ENCODE results near the gene PLAA.
A peak's percentile ranks its signal among the peaks of the same experiment; 100 is the strongest.
"Not testable (repeated sequence)": the region's sequence is repeated elsewhere in the genome, so short reads cannot be mapped to it uniquely, and the experiment has no call there.

Gene PLAA

DNA sequence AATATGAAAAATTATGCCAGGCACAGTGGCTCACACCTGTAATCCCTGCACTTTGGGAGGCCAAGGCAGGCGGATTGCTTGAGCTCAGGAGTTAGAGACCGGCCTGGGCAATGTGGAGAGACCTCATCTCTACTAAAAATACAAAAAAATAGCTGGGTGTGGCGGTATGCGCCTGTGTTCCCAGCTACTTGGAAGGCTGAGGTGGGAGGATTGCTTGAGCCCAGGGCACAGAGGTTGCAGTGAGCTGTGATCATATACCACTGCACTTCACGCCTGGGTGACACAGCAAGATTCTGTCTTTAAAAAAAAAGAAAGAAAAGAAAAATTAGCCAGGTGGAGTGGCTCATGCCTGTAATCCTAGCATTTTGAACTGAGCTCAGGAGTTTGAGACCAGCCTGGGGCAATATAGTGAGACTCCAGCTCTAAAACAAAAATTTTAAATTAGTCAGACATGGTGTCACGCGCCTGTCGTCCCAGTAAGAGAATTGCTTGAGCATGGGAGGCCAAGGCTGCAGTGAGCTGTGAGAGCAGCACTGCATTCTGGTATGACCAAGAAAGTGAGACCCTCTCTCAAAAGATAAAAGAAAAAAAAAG, 18.0 kb downstream of the PLAA start:
- DNase-seq, result no peak

DNA sequence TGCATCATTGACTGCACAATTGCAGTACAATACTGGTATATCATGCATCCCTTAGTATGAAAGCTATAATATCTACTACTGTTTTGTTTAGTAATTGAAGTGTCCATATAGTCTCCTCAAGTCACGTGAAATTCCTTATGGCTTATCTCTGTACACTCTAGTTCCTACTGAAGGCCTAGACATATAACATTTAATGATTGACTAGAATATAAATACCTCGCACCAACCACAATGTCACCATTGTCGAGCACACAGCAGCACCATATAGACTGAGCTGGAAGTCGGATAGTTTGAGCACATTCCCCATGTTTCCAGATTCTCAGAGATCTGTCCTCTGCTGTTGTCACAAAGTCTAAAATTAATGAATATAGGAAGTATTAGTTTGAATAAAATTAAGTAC, 21.4 kb downstream of the PLAA start:
- DNase-seq, result no peak

DNA sequence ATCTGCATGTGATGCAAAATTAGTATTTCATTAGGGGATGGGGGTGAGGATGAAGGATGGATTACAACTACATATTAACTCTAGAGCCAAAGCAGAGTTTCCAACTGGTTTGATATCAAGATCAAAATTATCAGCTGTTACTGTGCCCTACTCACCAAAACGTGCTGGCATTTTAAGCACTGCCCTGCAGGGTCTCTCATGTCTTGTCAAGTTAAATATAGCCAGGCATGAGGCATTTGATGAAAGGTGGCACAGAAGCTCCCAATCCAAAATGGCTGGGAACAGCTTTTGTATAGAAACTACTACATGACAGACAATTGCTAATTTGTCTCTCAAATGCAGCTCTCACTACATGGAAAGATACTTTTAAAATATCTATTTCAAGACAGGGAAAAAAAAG, 27.3 kb downstream of the PLAA start:
- no peak for DNase-seq

DNA sequence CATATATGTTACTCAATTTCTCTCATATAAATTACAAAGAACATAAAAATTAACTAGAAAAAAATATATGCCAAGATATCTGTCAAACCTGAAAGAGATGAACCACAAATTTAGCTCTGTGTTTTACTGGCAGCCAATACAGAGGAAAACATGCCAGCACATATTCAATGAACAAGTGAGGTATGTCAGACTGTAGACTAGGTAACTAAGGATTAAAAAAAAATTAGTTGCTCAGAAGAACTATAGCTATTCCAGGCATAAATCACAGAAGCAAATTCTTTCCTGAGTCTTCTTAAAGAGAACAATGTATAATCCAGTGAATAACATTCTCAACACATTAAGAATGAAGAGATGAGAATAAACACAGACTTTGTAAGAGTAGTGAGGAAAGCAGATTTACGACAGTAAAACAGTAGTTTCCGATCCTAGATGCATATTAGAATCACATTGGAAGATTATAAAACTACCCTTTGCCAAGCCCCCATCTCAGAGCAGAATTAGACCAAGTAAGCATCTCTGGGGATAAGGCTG, 33.8 kb downstream of the PLAA start:
- no peak for DNase-seq

DNA sequence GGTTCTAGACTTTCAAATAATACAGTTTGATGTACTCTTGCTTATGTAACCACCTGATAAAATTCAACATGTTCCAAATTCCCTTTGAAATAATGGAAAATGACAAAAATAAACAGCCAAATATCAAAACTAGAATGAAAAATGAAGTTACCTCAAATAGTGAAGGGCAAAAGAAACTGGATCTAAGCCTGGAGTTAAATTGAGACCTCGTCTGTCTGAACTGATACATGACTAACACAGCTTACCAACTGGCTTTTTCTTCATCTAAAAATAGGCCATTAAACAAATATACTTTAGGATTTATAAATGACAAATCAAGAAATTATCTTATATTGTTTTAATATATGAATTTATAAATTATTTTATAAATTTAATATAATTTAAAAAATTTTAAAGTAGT, 42.4 kb downstream of the PLAA start:
- no peak for DNase-seq

DNA sequence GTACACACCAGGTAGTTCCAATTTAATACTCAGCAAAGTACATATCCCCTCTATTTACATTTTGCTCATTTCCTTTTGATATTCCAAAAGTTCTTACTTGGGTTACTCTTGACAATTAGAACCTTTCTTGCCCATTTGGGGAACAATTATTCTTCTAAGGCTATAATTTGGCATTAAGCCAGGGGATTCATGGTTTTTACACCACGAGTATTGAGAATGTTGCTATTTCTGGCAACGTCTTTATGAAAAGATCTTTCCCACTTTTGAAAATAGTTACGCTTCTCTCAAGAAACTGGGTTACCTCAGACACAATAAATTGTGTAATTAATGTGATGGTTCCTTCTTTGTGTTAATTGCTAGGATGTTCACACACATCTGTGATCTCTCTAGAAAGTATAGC, 43.0 kb downstream of the PLAA start:
- no peak for DNase-seq

DNA sequence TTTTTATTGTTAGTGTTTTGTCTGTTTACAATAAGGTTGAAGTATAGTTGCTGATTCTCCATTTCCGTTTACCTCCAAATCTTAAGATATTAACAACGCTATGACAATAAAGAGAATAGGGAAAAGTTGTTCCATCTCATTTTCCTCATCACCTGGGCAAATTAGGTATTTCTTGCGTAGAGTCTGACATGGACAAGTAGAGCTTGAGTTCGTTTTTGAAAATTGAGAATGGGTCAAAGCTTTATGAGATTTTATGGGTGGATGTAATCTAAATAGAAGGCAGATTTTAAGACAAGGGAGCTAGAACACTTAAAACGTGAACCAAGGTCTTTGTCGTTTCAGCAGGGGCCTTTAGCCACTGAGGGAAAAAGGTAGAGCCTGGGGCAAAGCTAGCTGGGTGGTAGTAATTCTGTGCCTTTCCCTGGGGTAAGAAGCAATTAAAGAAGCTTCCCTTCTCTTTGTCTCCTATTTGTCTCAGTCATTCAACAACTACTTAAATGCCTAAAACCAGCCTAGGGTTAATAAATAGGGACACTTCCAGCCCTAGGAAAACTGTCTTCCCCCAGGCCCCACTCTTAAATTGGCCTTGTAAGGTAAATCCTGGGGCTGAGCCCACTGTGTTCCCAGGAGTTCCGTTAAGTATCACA, 53.9 kb downstream of the PLAA start:
- DNase-seq, result no peak

DNA sequence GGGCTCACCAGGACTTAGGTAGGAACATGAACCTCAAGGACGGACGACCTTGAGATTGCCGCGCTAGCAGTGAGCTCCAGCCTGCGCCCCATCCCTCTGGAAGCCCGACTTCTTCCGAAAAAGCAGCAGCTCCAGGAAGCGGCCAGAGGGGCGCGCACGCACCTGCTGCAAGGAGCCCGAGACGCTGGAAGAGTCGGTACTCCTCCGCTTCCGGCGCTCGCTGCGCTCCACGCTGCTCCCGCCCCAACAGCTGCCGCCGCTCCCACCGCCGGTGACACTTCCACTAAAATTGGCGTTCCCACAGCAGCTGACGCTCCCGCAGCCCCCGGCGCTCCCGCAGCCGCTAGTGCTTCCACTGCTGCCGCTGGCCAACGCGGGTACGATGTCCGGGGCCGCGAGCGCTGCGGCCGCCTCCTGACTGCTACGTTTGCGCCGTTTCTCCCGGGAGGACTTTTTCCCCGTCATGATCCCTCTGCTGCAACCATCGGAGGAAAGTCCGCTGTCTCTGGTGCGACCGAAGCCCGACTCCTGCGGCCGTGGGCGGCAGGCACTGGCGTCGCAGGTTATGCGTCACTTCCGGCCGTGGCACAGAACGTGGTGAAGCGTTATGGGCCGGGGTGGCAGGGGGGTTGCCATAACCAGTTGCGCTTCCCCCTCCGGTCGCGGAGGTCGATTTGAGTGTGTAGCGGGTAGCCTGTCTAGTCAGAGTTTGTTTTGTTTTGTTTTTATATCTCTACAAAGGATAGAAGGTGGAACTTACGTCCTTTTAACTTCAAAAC, 54.6 kb downstream of the PLAA start, which contains the start of gene CAAP1:
Gene CAAP1, minus strand, starts transcription at position 552 of the 779 bp plus-strand sequence. Its CDS starts 87 bp downstream, at position 465.
- DNase-seq, result peak; percentile 92

DNA sequence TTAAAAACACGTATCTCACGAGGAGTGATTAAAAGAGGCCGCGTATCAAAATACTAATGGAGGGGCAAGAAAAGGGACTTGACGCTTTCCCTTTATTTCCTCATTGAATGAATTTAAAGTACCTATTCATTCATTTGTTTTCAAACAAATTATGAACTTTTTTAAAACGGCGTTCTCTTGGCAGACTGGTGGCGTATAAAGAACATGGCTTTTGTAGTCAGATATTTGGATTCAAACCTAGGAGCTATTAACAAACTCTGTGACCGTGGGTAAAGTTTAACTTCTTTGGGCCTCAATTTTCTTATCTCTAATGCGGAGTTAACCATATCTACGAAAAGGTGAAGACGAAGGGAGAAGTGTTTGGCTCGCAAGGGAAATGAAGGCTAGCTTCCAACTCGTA, 55.3 kb downstream of the PLAA start:
- no peak for DNase-seq

DNA sequence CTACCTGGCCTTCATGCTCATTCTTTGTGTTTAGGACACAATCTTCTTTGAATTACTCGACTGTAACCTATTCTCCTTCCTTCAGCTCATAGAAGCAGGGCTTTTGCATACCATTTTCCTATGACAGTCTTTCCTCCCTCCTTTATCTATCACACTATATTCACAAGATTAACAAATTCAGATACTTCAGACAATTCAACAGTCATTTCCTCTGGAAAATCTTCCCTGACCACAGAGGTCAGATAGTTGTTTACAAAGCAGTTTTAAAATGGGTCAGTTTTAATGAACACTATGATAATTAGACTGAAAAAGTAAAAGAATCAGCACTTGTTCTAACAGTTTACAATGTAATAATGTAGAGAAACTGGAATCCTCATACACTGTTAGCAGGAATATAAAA, 58.8 kb downstream of the PLAA start:
- DNase-seq, result no peak

DNA sequence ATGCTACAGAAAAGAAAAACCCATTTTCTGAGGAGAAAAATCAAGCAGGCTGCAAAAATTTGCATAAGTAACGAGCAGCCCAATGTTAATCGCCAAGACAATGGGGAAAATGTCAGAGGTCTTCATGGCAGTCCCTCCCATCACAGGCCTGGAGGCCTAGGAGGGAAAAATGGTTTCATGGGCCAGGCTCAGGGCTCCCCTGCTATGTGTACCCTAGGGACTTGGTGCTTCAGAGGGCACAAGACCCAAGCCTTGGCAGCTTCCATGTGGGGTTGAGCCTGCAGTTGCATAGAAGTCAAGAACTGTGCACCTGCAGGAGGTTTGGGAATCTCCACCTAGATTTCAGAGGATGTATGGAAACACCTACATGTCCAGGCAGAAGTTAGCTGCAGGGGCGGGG, 64.9 kb downstream of the PLAA start:
- no peak for DNase-seq

DNA sequence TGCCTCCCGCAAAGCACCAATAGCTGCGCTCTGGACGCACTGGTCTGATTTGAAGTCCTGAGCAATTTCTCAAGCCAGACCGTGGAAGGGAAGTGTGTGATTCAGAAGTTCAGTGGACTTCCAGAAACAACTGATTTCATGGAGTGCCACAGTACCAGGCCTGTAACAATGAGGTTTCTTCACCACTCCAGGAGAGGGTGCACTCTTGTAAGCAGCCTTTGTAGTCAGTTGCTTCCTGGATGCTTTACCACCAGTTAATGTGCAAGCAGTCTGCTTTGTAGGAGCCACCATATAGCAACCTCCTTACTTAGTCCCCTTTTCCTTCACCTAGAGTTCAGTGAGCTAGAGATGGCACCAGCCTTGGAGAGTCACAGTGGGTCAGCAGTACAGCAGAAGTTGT, 66.8 kb downstream of the PLAA start:
- DNase-seq, result no peak

DNA sequence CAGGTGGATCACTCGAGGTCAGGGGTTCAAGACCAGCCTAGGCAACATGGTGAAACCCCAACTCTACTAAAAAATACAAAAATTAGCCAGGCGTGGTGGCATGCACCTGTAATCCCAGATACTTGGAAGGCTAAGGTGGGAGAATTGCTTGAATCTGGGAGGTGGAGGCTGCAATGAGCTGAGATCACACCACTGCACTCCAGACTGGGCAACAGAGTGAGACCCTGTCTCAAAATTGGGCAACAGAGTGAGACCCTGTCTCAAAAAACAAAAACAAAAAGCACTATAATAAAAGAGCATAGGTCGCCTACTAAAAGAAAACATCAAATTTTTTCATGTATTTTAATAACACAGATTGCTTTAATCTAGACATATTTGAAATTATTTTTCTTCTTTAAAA, 71.9 kb downstream of the PLAA start:
- not testable (repeated sequence) for DNase-seq

DNA sequence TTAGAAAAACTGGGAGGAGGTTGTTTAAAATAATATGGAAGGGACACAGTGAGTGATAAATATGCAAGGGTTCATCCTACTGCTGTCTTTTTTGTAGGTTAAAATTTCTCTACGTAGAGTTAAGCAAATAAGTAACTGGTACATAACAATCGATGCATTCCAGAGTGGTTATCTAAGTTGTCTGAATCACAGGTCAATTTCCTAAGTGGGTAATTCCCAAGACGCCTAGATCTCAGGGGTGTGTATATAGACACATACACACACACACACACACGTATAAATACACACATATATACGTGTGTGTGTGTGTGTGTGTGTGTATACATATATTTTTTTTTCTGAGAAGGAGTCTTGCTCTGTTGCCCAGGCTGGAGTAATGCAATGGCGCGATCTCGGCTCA, 76.8 kb downstream of the PLAA start:
- DNase-seq, result no peak

DNA sequence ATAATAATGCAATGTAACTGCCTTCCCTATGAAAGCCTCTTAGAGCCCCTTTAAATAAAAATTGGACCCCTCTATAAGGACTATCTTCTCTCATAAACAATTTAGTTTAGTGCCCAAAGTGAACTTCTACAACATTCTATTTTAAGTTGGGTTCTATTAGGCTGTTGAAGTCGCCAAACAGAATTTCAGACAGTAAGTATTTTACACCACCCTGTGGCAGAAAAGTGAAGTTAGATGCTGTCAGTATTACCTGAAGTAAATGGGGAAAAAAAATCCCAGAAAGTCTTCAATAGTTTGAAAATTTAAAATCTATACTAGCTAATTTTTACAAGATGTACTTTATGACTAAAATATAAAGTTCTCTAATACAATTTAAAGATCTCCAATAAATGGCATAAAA, 84.0 kb downstream of the PLAA start:
- no peak for DNase-seq

DNA sequence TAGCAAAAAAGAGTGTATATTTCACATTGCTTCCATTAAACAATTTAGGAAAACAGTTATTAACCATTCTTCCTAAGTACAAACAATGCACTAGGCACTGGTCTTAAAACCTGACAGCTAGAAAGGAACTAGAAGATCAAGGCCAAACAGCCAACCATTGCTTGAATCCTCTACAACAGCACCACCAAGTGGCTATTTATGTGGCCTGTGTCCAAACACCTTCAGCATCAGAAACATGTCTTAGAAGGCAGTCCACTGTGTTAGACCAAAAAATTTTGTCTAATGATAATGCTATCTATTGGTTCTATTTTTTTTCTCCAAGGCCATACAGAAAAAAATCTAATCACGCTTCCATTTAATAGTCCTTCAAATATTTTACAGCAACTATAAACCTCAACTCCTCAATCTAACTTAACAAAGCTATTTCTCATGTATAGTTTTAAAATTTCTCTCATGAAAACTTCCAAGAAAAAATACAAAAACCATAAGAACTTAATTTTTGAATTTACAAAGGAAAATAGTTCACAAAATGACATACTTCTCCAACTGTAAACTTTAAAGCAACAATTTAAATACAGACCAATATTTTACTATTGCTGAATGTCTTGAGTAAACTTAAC, 90.5 kb downstream of the PLAA start:
- peak; percentile 14 for DNase-seq

Data from CD4-positive, alpha-beta T cell treated with Interleukin-21 for 1 hour (primary cell).